Endothelial cell of umbilical vein (primary cell): ENCODE data around the gene RASGRP4. TPM values are rescaled to one million over a fixed set of nuclear protein-coding genes. Genes with fewer than 3 reads are reported as not detected.

Experiments
- BruUV-seq: library from RNA; stranded (reverse); fragments of 400-500 nt; replicated peaks from 2 replicates; lab custom pipeline; 2021; lab: Mats Ljungman, UMichigan
- CTCF ChIA-PET: fragments of 300-600, 350-600 bp; sonication (Branson Sonifier 250); formaldehyde crosslinking; loops from one replicate; lab custom pipeline; 2021; ENCODE audit warnings: antibody characterized with exemption, inconsistent platforms; lab: Charles Lee
- POLR2A ChIA-PET: fragments of 300-600, 350-600 bp; sonication (Branson Sonifier 250); formaldehyde crosslinking; loops from one replicate; lab custom pipeline; 2021; ENCODE audit warnings: antibody characterized with exemption, inconsistent platforms; lab: Charles Lee
- DNase-seq: peaks from one replicate; pipeline ENCODE4 v3.0.0-alpha.2; 2011; ENCODE audit warnings: low read depth, low spot score
- FAIRE-seq: peaks from 2 replicates; lab custom pipeline; 2011; peaks lifted over from hg19 to GRCh38; lab: Jason Lieb, UNC
- H2AFZ ChIP-seq: 2 replicates; pipeline ENCODE4 v1.6.0; 2012; ENCODE audit warnings: low read depth, low read length, control low read depth, inconsistent platforms
- H3K27ac ChIP-seq: 2 replicates; pipeline ENCODE4 v1.5.1; 2011; ENCODE audit warnings: low read depth, mild to moderate bottlenecking, control low read depth, low read length, moderate library complexity; ENCODE audit not compliant: insufficient read depth
- H3K27me3 ChIP-seq, 2 experiments: 2 replicates each; pipeline versions ENCODE4 v1.6.0 to v1.6.1; 2011; ENCODE audit warnings: low read length in 2 of 2, mixed read lengths in 1 of 2; ENCODE audit not compliant: control insufficient read depth in 2 of 2, insufficient read depth in 2 of 2
- H3K36me3 ChIP-seq, 2 experiments: 2 replicates in 1 of 2; 3 replicates in 1 of 2; pipeline ENCODE4 v1.5.1; 2011; ENCODE audit warnings: low read length in 2 of 2, mild to moderate bottlenecking in 1 of 2, moderate library complexity in 1 of 2; ENCODE audit not compliant: control insufficient read depth in 2 of 2, insufficient read depth in 2 of 2; ENCODE audit errors: extremely low read depth in 1 of 2
- H3K4me1 ChIP-seq: 3 replicates; pipeline ENCODE4 v1.5.1; 2011; ENCODE audit warnings: mild to moderate bottlenecking, low read length; ENCODE audit not compliant: control insufficient read depth, insufficient read depth; ENCODE audit errors: extremely low read depth
- H3K4me2 ChIP-seq: 2 replicates; pipeline ENCODE4 v1.6.1; 2011; ENCODE audit warnings: low read length, control low read depth, mixed read lengths; ENCODE audit not compliant: insufficient read depth
- H3K4me3 ChIP-seq, 3 experiments: fragments of 200-600 bp in 1 of 3; sonication (generic), shearing (Covaris generic) in 1 of 3; replicated peaks in 1 of 3; 2 replicates each; pipeline ENCODE4 v1.5.1; 2011 to 2016; ENCODE audit warnings: control low read depth in 3 of 3, low read length in 3 of 3, mild to moderate bottlenecking in 2 of 3, inconsistent platforms in 1 of 3, low read depth in 1 of 3, moderate library complexity in 1 of 3; ENCODE audit not compliant: insufficient read depth in 1 of 3
- H3K79me2 ChIP-seq: 2 replicates; pipeline ENCODE4 v1.6.0; 2012; ENCODE audit warnings: low read length, inconsistent platforms; ENCODE audit not compliant: control insufficient read depth, insufficient read depth
- H3K9ac ChIP-seq: replicated peaks from 2 replicates; pipeline ENCODE3; 2011; ENCODE audit warnings: low read length, control low read depth; ENCODE audit not compliant: insufficient read depth; ENCODE audit errors: extremely low read depth
- H3K9me1 ChIP-seq: replicated peaks from 3 replicates; pipeline ENCODE4 v1.6.0; 2011; ENCODE audit warnings: mild to moderate bottlenecking, low read length; ENCODE audit not compliant: control insufficient read depth, insufficient read depth; ENCODE audit errors: extremely low read depth
- H3K9me3 ChIP-seq: replicated peaks from 2 replicates; pipeline ENCODE4 v1.5.1; 2012; ENCODE audit warnings: low read length, inconsistent platforms; ENCODE audit not compliant: control insufficient read depth, insufficient read depth
- H4K20me1 ChIP-seq: replicated peaks from 2 replicates; pipeline ENCODE3; 2011; ENCODE audit warnings: mild to moderate bottlenecking, low read length; ENCODE audit not compliant: control insufficient read depth, insufficient read depth; ENCODE audit errors: extremely low read depth
- CTCF ChIP-seq, 2 donors: IDR thresholded peaks; 1 replicate in 1 of 2; 2 replicates in 1 of 2; pipeline ENCODE4 v1.5.1; 2011; ENCODE audit warnings: low read length in 2 of 2, mild to moderate bottlenecking in 2 of 2, moderate library complexity in 2 of 2, control low read depth in 1 of 2, inconsistent platforms in 1 of 2, low read depth in 1 of 2; ENCODE audit not compliant: insufficient read depth in 1 of 2; ENCODE audit errors: extremely low read depth in 1 of 2
- EZH2 ChIP-seq: IDR thresholded peaks from 2 replicates; pipeline ENCODE4 v1.6.1; 2012; ENCODE audit warnings: borderline replicate concordance, low read depth, mild to moderate bottlenecking, moderate library complexity, low read length, inconsistent platforms; ENCODE audit not compliant: severe bottlenecking
- FOS ChIP-seq: IDR thresholded peaks from 2 replicates; pipeline ENCODE4 v1.6.1; 2011; ENCODE audit warnings: mild to moderate bottlenecking, low read length, moderate library complexity, borderline replicate concordance; ENCODE audit not compliant: insufficient read depth
- GATA2 ChIP-seq: IDR thresholded peaks from 2 replicates; pipeline ENCODE4 v1.7.0; 2011; ENCODE audit warnings: low read depth, mild to moderate bottlenecking, moderate library complexity, mixed read lengths, low read length; ENCODE audit not compliant: insufficient read length, insufficient read depth
- JUN ChIP-seq: IDR thresholded peaks from 2 replicates; pipeline ENCODE4 v1.6.1; 2011; ENCODE audit warnings: borderline replicate concordance, low read depth; ENCODE audit not compliant: insufficient read length, insufficient read depth
- MAX ChIP-seq: IDR thresholded peaks from 2 replicates; pipeline ENCODE4 v1.6.1; 2011; ENCODE audit not compliant: insufficient read depth, insufficient read length
- MYC ChIP-seq: IDR thresholded peaks from one replicate; pipeline ENCODE4 v1.6.1; 2011; ENCODE audit warnings: mild to moderate bottlenecking, low read depth, low read length
- POLR2A ChIP-seq: IDR thresholded peaks from 2 replicates; pipeline ENCODE4 v1.6.1; 2012; ENCODE audit warnings: low read depth, mild to moderate bottlenecking, control low read depth, low read length
- POLR2AphosphoS5 ChIP-seq: IDR thresholded peaks from 2 replicates; pipeline ENCODE4 v1.6.1; 2012; ENCODE audit warnings: low read depth, mild to moderate bottlenecking, control low read depth, low read length, moderate library complexity; ENCODE audit not compliant: insufficient read depth
- dilution Hi-C: fragments of 300-500 bp; cut with MboI; formaldehyde crosslinking; loops from one replicate; pipeline ENCODE4 v1.15.0; 2019; ENCODE audit warnings: low sequenced_read_pairs; ENCODE audit not compliant: extremely low pct_ligation_motif_present
- intact Hi-C: fragments of 100-400 bp; cut with micrococcal nuclease; formaldehyde crosslinking; loops from one replicate; pipeline ENCODE4 v1.10.0; 2022
- polyA plus RNA-seq, 4 experiments: library from polyadenylated mRNA; depleted of rRNA in 3 of 4; stranded (reverse) in 3 of 4; unstranded in 1 of 4; fragments of >200 nt; gene quantifications; 2 replicates each; pipeline versions ENCODE4 v1.2.1 to v1.2.3, GENCODE V29; 2011 to 2012; ENCODE audit warnings: missing spikeins in 1 of 4
- total RNA-seq: library from RNA; stranded (reverse); gene quantifications from 2 replicates; pipeline ENCODE4 v1.2.3, GENCODE V29; 2021

RASGRP4 gene
- total and polyA plus RNA-seq, 2 donors (not counting 3 experiments of a cell fraction or from before 2014, with no cell fraction given) = not detected

- ChIA-PET CTCF (interaction anchor here (1.4 to 1.6 kb wide), 2 partner anchors 10 to 13 kb away, joined by 8 to 14 read pairs; partner anchors contain the start of genes GGN and SPRED3), POLR2A (interaction anchor here (1.6 to 1.9 kb wide), 3 partner anchors 13 to 28 kb away, joined by 7 to 39 read pairs (median 9); partner anchors contain the start of genes FAM98C, GGN and SPRED3)
- BruUV-seq = no TSS peak
- dilution Hi-C loops (no loop called here), intact Hi-C loops (loop anchor here (2.0 kb wide), 1 partner anchor 28 kb away; the partner anchor contains the start of gene FAM98C)
- TF ChIP-seq EZH2 (no peak), POLR2A (no peak), JUN (no peak), MYC (no peak), MAX (no peak), GATA2 (no peak), CTCF (IDR thresholded peaks at IDR 0.05; ENCODE audit: extremely low read depth in 1 of 2, insufficient read depth in 1 of 2, low read depth in 1 of 2, low read length in 2 of 2) (no peak), FOS (no peak), POLR2AphosphoS5 (no peak)
- Histone ChIP-seq H4K20me1 (no peaks in the 10 kb centered on the region), H3K4me1 (peaks cover 14% of the 10 kb centered on the region), H3K9me1 (no peaks in the 10 kb centered on the region), H3K4me3 (peak overlapping the region; percentile 70 to 86 (median 70)), H3K79me2 (peaks cover 27% of the 10 kb centered on the region), H3K27ac (peak overlapping the region; percentile 87), H3K9me3 (no peaks in the 10 kb centered on the region), H3K27me3 (peaks cover 2% of the 10 kb centered on the region in 2 experiments), H3K9ac (peak overlapping the region; percentile 95), H3K4me2 (peak overlapping the region; percentile 93), H2AFZ (peak overlapping the region; percentile 91), H3K36me3 (peaks cover 0 to 17% of the 10 kb centered on the region in 2 experiments)
- DNase-seq = no peak
- peak; percentile 56 for FAIRE-seq
Measured at GRCh38 chr19:38375098-38375493, 50.9 kb downstream of the RASGRP4 start.
